ENCODE measurements around the gene MUC5AC.
"Not testable (repeated sequence)": the region's sequence is repeated elsewhere in the genome, so short reads cannot be mapped to it uniquely, and the experiment has no call there.

The MUC5AC gene

GRCh38 chr11:1179641-1180040 lies 21.9 kb downstream of the MUC5AC start:
- no peak for DNase-seq

- no peak for DNase-seq
Measured at GRCh38 chr11:1180171-1180570, 22.4 kb downstream of the MUC5AC start.

DNA sequence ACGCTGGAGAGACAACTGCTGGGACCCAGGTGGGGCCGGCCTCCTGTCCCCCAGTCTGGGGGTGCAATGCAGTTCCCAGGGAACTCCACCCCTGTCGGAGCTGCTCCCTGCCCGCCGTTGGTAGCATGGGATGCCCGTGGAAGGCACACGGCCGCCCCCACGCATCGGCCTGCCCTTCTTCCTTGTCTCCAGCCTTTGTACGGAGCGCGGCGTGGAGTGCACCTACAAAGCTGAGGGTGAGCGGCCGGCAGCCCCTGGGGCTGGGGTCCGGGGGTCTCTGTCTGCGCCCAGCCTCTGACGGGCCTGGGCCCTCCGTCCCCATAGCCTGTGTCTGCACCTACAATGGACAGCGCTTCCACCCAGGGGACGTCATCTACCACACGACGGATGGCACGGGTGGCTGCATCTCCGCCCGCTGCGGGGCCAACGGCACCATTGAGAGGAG lies 23.2 kb downstream of the MUC5AC start:
- no peak for DNase-seq

- DNase-seq = no peak
Measured at GRCh38 chr11:1181420-1181819, 23.7 kb downstream of the MUC5AC start.

GRCh38 chr11:1181853-1182535 lies 24.2 kb downstream of the MUC5AC start:
- no peak for DNase-seq

GRCh38 chr11:1184139-1184538 lies 26.4 kb downstream of the MUC5AC start:
- not testable (repeated sequence) for DNase-seq

GRCh38 chr11:1188451-1189130 lies 30.8 kb downstream of the MUC5AC start:
- not testable (repeated sequence) for DNase-seq

DNA sequence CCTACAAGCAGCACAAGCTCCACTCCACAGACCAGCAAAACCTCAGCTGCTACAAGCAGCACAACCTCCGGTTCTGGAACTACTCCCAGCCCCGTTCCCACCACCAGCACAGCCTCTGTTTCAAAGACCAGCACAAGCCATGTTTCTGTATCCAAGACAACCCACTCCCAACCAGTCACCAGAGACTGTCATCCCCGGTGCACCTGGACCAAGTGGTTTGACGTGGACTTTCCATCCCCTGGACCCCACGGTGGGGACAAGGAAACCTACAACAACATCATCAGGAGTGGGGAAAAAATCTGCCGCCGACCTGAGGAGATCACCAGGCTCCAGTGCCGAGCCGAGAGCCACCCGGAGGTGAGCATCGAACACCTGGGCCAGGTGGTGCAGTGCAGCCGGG lies 32.1 kb downstream of the MUC5AC start:
- not testable (repeated sequence) for DNase-seq

GRCh38 chr11:1191786-1192470 lies 34.2 kb downstream of the MUC5AC start:
- not testable (repeated sequence) for DNase-seq

GRCh38 chr11:1192741-1193325 lies 35.1 kb downstream of the MUC5AC start:
- DNase-seq = no peak

- DNase-seq = no peak
Measured at GRCh38 chr11:1193326-1194230, 35.8 kb downstream of the MUC5AC start.

DNA sequence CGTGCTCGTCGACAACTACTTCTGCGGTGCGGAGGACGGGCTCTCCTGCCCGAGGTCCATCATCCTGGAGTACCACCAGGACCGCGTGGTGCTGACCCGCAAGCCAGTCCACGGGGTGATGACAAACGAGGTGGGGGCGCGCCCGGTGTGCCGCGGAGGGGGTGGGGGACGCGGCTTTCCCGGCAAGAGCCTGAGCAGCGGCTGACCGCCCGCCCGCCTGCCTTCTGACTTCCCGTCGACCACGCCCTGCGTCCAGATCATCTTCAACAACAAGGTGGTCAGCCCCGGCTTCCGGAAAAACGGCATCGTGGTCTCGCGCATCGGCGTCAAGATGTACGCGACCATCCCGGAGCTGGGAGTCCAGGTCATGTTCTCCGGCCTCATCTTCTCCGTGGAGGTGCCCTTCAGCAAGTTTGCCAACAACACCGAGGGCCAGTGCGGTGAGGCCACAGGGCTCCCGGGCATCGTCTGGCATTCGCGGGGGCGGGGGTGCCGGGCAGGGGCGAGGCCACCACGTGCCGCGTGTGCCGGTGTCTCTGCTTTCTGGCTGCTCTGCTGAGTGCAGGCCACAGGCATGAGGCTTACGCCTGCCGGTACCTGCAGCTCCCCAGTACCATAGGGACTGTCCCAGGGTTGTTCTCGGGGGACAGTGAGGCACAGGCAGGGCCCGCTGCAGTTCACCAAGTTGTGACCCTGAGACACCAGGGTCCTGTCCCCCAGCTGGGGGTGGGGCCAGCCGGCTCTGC lies 36.7 kb downstream of the MUC5AC start:
- DNase-seq = no peak

DNA sequence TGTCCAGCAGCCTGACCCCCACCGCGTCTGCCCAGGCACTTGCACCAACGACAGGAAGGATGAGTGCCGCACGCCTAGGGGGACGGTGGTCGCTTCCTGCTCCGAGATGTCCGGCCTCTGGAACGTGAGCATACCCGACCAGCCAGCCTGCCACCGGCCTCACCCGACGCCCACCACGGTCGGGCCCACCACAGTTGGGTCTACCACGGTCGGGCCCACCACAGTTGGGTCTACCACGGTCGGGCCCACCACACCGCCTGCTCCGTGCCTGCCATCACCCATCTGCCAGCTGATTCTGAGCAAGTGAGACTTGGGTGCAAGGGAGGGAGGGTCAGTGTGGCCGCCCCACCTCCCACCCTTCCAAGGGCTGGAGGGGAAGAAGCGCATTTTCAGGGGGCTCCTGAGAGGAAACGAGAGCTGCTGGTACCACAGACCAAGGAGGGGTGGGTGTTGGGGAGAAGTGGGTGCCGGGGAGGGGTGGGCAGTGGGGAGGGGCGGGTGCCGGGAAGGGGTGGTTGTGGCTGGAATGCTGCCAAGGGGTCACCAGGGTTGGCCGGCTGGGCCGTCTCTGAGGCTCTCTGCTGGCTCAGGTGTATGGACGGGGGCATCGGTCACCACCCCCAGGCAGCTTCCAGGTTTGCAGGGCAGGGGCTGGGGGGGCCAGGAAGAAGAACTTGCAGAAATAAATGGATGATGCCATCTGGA lies 37.4 kb downstream of the MUC5AC start:
- no peak for DNase-seq

DNA sequence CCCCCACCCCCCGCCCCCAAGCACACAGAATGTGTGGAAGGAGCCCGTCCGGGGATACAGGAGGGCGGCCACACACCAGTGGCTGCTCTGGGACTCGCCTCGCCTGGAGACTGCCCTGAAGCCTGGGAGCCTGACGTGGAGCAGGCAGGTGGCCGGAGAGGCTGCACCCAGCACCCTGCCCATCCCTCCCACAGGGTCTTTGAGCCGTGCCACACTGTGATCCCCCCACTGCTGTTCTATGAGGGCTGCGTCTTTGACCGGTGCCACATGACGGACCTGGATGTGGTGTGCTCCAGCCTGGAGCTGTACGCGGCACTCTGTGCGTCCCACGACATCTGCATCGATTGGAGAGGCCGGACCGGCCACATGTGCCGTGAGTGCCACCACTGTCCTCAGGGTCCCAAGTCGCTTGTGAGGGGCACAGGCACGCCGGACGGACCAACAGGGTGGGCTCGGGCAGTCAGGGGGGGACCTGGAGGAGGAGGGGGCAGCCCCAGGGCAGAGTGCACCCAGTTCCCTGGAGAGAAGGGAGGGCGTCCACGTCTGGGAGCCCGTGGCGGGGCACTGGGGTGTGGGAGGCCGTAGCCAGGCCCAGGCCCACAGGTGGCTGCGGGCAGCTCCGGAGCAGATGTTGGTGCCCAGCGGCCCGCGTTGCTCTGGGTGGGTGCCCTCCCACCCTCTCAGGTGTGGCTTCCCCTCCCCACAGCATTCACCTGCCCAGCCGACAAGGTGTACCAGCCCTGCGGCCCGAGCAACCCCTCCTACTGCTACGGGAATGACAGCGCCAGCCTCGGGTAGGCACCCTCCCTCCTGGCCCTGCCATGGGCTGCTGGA lies 38.1 kb downstream of the MUC5AC start:
- no peak for DNase-seq

GRCh38 chr11:1196516-1197391 lies 39.0 kb downstream of the MUC5AC start:
- DNase-seq = no peak

DNA sequence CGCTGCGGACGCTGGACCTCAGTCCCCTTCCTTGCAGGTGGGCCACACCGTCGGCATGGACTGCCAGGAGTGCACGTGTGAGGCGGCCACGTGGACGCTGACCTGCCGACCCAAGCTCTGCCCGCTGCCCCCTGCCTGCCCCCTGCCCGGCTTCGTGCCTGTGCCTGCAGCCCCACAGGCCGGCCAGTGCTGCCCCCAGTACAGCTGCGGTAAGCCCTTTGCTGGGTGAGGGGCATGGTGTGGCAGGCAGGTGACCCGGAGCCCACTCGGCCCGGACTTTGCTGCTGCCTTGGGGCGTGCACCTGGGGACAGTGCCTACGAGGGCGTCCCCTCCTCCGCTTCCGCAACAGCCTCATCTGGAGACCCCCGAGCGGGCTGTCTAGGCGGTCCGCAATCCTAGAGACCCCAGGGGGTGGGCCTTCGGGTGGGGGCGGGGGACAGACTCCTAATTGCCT lies 39.7 kb downstream of the MUC5AC start:
- no peak for DNase-seq

GRCh38 chr11:1197886-1198560 lies 40.3 kb downstream of the MUC5AC start:
- no peak for DNase-seq

DNA sequence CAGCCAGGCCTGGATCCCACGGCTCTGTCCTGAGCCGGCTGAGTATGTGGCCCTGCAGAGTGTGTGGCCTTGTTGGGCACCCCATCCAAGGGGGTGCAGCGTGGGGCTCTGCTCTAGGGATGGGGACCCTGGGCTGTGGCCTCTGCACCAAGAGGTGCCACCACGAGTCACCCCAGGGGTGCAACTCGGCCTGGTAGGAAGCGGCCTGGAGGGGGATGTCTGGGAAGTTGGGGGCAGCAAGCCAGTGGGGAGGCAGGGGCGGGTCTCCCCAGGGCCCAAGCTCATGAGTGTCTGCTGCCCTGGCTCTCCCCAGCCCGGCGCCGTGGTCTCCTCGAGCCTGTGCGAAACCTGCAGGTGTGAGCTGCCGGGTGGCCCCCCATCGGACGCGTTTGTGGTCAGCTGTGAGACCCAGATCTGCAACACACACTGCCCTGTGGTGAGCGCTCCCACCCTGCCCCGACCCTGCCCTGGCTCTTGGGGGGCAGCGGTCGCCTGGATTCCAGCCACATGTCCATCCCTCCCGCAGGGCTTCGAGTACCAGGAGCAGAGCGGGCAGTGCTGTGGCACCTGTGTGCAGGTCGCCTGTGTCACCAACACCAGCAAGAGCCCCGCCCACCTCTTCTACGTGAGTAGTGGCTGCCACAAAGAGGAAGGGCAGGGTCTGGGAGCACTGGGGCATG lies 40.9 kb downstream of the MUC5AC start:
- no peak for DNase-seq

Measured in NCI-H2029 treated with DMSO at 0.1 percent for 48 hours (cell line).